ENCODE results near the gene SPRY4.
A peak's percentile ranks its signal among the peaks of the same experiment; 100 is the strongest.

The SPRY4 gene

GRCh38 chr5:142356716-142357468 lies 32.1 kb upstream of the SPRY4 start:
- H3K4me2 ChIP-seq (ENCODE audit: insufficient read depth, low read length, poor library complexity, severe bottlenecking), result peak overlapping the region; percentile 72
- H4K91ac ChIP-seq (ENCODE audit: low read depth, low read length, poor library complexity), result peak overlapping the region; percentile 35
- peak overlapping the region; percentile 55 for H2BK15ac ChIP-seq (ENCODE audit: low read length)
- no peak overlapping the region for H3K23ac ChIP-seq (ENCODE audit: low read depth, low read length, poor library complexity)
- no peak overlapping the region for H4K8ac ChIP-seq (ENCODE audit: low read depth, low read length)
- no peak overlapping the region for H3K4ac ChIP-seq (ENCODE audit: low read length)
- H3K36me3 ChIP-seq (replicated peaks in 1 of 2; ENCODE audit: control insufficient read depth in 2 of 2, insufficient read depth in 2 of 2, low read length in 2 of 2), result no peaks in the 10 kb centered on the region
- peak overlapping the region; percentile 86 for H3K27ac ChIP-seq (replicated peaks; ENCODE audit: low read length)
- no peaks in the 10 kb centered on the region for H3K27me3 ChIP-seq (ENCODE audit: control insufficient read depth in 3 of 3, insufficient read depth in 3 of 3, low read depth in 1 of 3, low read length in 3 of 3)
- H3K4me3 ChIP-seq (ENCODE audit: low read length in 2 of 2), result peak overlapping the region; percentile 46 to 78
- DNase-seq (ENCODE audit: low spot score), result peak; percentile 69
- peak overlapping the region; percentile 53 for H2BK120ac ChIP-seq (ENCODE audit: low read depth, low read length)
- peak overlapping the region; percentile 9 for H2AK5ac ChIP-seq (ENCODE audit: low read depth, low read length)
- H3K79me1 ChIP-seq (ENCODE audit: low read depth, low read length), result no peaks in the 10 kb centered on the region
- H3K4me1 ChIP-seq (ENCODE audit: control insufficient read depth in 2 of 2, insufficient read depth in 1 of 2, low read depth in 1 of 2, low read length in 2 of 2), result peaks cover 13 to 30% of the 10 kb centered on the region in 2 donors
- H2BK12ac ChIP-seq (ENCODE audit: low read length), result peak overlapping the region; percentile 64
- peak overlapping the region; percentile 97 for H3K18ac ChIP-seq (ENCODE audit: low read length)
- no peak overlapping the region for H3K14ac ChIP-seq (ENCODE audit: low read length)
- peak overlapping the region; percentile 31 for H2BK5ac ChIP-seq (ENCODE audit: low read length)
- H3K9me3 ChIP-seq (replicated peaks in 1 of 2; ENCODE audit: control insufficient read depth in 2 of 2, insufficient read depth in 1 of 2, low read depth in 1 of 2, low read length in 2 of 2), result peaks cover 0 to 3% of the 10 kb centered on the region in 2 donors
- peak overlapping the region; percentile 74 for H3K9ac ChIP-seq (ENCODE audit: low read depth, low read length, poor library complexity)
- peak overlapping the region; percentile 97 for H2AFZ ChIP-seq (ENCODE audit: low read length)
- no CpG with 5 or more reads among the region's 82 CpGs for WGBS, 2 donors (ENCODE audit: extremely low coverage in 2 of 2, insufficient read length in 2 of 2, insufficient replicate concordance in 1 of 2)

GRCh38 chr5:142356349-142356715 lies 31.5 kb upstream of the SPRY4 start:
- DNase-seq (ENCODE audit: low spot score), result no peak
- Histone ChIP-seq H3K18ac (ENCODE audit: low read length) (peak overlapping the region; percentile 97), H3K14ac (ENCODE audit: low read length) (no peak overlapping the region), H3K4me3 (ENCODE audit: low read length in 2 of 2) (peak overlapping the region; percentile 46 to 78), H3K79me1 (ENCODE audit: low read depth, low read length) (no peaks in the 10 kb centered on the region), H3K27ac (replicated peaks; ENCODE audit: low read length) (peak overlapping the region; percentile 86), H2BK120ac (ENCODE audit: low read depth, low read length) (peak overlapping the region; percentile 53), H3K4me2 (ENCODE audit: insufficient read depth, low read length, poor library complexity, severe bottlenecking) (peak overlapping the region; percentile 72), H3K36me3 (replicated peaks in 1 of 2; ENCODE audit: control insufficient read depth in 2 of 2, insufficient read depth in 2 of 2, low read length in 2 of 2) (no peaks in the 10 kb centered on the region), H3K4me1 (ENCODE audit: control insufficient read depth in 2 of 2, insufficient read depth in 1 of 2, low read depth in 1 of 2, low read length in 2 of 2) (peaks cover 13 to 30% of the 10 kb centered on the region in 2 donors), H2BK5ac (ENCODE audit: low read length) (peak overlapping the region; percentile 31), H3K4ac (ENCODE audit: low read length) (no peak overlapping the region), H4K8ac (ENCODE audit: low read depth, low read length) (no peak overlapping the region), H2BK15ac (ENCODE audit: low read length) (no peak overlapping the region), H3K23ac (ENCODE audit: low read depth, low read length, poor library complexity) (no peak overlapping the region), H2AK5ac (ENCODE audit: low read depth, low read length) (no peak overlapping the region), H2BK12ac (ENCODE audit: low read length) (no peak overlapping the region), H3K9me3 (replicated peaks in 1 of 2; ENCODE audit: control insufficient read depth in 2 of 2, insufficient read depth in 1 of 2, low read depth in 1 of 2, low read length in 2 of 2) (peaks cover 0 to 3% of the 10 kb centered on the region in 2 donors), H4K91ac (ENCODE audit: low read depth, low read length, poor library complexity) (no peak overlapping the region), H3K9ac (ENCODE audit: low read depth, low read length, poor library complexity) (peak overlapping the region; percentile 74), H3K27me3 (ENCODE audit: control insufficient read depth in 3 of 3, insufficient read depth in 3 of 3, low read depth in 1 of 3, low read length in 3 of 3) (no peaks in the 10 kb centered on the region), H2AFZ (ENCODE audit: low read length) (peak overlapping the region; percentile 97)
- WGBS, 2 donors (ENCODE audit: extremely low coverage in 2 of 2, insufficient read length in 2 of 2, insufficient replicate concordance in 1 of 2), result no CpG with 5 or more reads among the region's 14 CpGs

GRCh38 chr5:142353071-142353472 lies 28.3 kb upstream of the SPRY4 start:
- no peak overlapping the region for H2BK5ac ChIP-seq (ENCODE audit: low read length)
- H3K4ac ChIP-seq (ENCODE audit: low read length), result no peak overlapping the region
- whole genome bisulfite sequencing, 2 donors (ENCODE audit: extremely low coverage in 2 of 2, insufficient read length in 2 of 2, insufficient replicate concordance in 1 of 2), result no CpG with 5 or more reads among the region's 4 CpGs
- H3K9me3 ChIP-seq (replicated peaks in 1 of 2; ENCODE audit: control insufficient read depth in 2 of 2, insufficient read depth in 1 of 2, low read depth in 1 of 2, low read length in 2 of 2), result peaks cover 0 to 3% of the 10 kb centered on the region in 2 donors
- H4K91ac ChIP-seq (ENCODE audit: low read depth, low read length, poor library complexity), result no peak overlapping the region
- H3K14ac ChIP-seq (ENCODE audit: low read length), result no peak overlapping the region
- no peak overlapping the region for H3K18ac ChIP-seq (ENCODE audit: low read length)
- no peak overlapping the region for H2BK120ac ChIP-seq (ENCODE audit: low read depth, low read length)
- H3K27me3 ChIP-seq (ENCODE audit: control insufficient read depth in 3 of 3, insufficient read depth in 3 of 3, low read depth in 1 of 3, low read length in 3 of 3), result no peaks in the 10 kb centered on the region
- H3K23ac ChIP-seq (ENCODE audit: low read depth, low read length, poor library complexity), result no peak overlapping the region
- H2AFZ ChIP-seq (ENCODE audit: low read length), result no peak overlapping the region
- H3K4me2 ChIP-seq (ENCODE audit: insufficient read depth, low read length, poor library complexity, severe bottlenecking), result no peak overlapping the region
- H3K79me1 ChIP-seq (ENCODE audit: low read depth, low read length), result no peaks in the 10 kb centered on the region
- peaks cover 4 to 13% of the 10 kb centered on the region in 2 donors for H3K4me1 ChIP-seq (ENCODE audit: control insufficient read depth in 2 of 2, insufficient read depth in 1 of 2, low read depth in 1 of 2, low read length in 2 of 2)
- no peak overlapping the region for H3K9ac ChIP-seq (ENCODE audit: low read depth, low read length, poor library complexity)
- no peak overlapping the region for H3K4me3 ChIP-seq (ENCODE audit: low read length in 2 of 2)
- no peak for DNase-seq (ENCODE audit: low spot score)
- H2AK5ac ChIP-seq (ENCODE audit: low read depth, low read length), result no peak overlapping the region
- no peak overlapping the region for H2BK12ac ChIP-seq (ENCODE audit: low read length)
- H3K36me3 ChIP-seq (replicated peaks in 1 of 2; ENCODE audit: control insufficient read depth in 2 of 2, insufficient read depth in 2 of 2, low read length in 2 of 2), result no peaks in the 10 kb centered on the region
- H3K27ac ChIP-seq (replicated peaks; ENCODE audit: low read length), result no peak overlapping the region
- no peak overlapping the region for H2BK15ac ChIP-seq (ENCODE audit: low read length)
- H4K8ac ChIP-seq (ENCODE audit: low read depth, low read length), result no peak overlapping the region

GRCh38 chr5:142350021-142350420 lies 25.2 kb upstream of the SPRY4 start:
- H2AK5ac ChIP-seq (ENCODE audit: low read depth, low read length), result no peak overlapping the region
- peaks cover 0 to 2% of the 10 kb centered on the region in 2 donors for H3K36me3 ChIP-seq (replicated peaks in 1 of 2; ENCODE audit: control insufficient read depth in 2 of 2, insufficient read depth in 2 of 2, low read length in 2 of 2)
- H4K91ac ChIP-seq (ENCODE audit: low read depth, low read length, poor library complexity), result no peak overlapping the region
- no peak overlapping the region for H4K8ac ChIP-seq (ENCODE audit: low read depth, low read length)
- no peak overlapping the region for H2BK12ac ChIP-seq (ENCODE audit: low read length)
- no peak for DNase-seq (ENCODE audit: low spot score)
- H3K9me3 ChIP-seq (replicated peaks in 1 of 2; ENCODE audit: control insufficient read depth in 2 of 2, insufficient read depth in 1 of 2, low read depth in 1 of 2, low read length in 2 of 2), result peaks cover 0 to 13% of the 10 kb centered on the region in 2 donors
- H2BK15ac ChIP-seq (ENCODE audit: low read length), result no peak overlapping the region
- H3K14ac ChIP-seq (ENCODE audit: low read length), result no peak overlapping the region
- no peaks in the 10 kb centered on the region for H3K27me3 ChIP-seq (ENCODE audit: control insufficient read depth in 3 of 3, insufficient read depth in 3 of 3, low read depth in 1 of 3, low read length in 3 of 3)
- H2AFZ ChIP-seq (ENCODE audit: low read length), result no peak overlapping the region
- no peak overlapping the region for H3K4ac ChIP-seq (ENCODE audit: low read length)
- no peak overlapping the region for H3K27ac ChIP-seq (replicated peaks; ENCODE audit: low read length)
- H3K79me1 ChIP-seq (ENCODE audit: low read depth, low read length), result no peaks in the 10 kb centered on the region
- no peak overlapping the region for H3K23ac ChIP-seq (ENCODE audit: low read depth, low read length, poor library complexity)
- no peak overlapping the region for H3K4me3 ChIP-seq (ENCODE audit: low read length in 2 of 2)
- no peak overlapping the region for H3K4me2 ChIP-seq (ENCODE audit: insufficient read depth, low read length, poor library complexity, severe bottlenecking)
- no peak overlapping the region for H2BK5ac ChIP-seq (ENCODE audit: low read length)
- H3K4me1 ChIP-seq (ENCODE audit: control insufficient read depth in 2 of 2, insufficient read depth in 1 of 2, low read depth in 1 of 2, low read length in 2 of 2), result peaks cover 0 to 7% of the 10 kb centered on the region in 2 donors
- H3K18ac ChIP-seq (ENCODE audit: low read length), result no peak overlapping the region
- no peak overlapping the region for H3K9ac ChIP-seq (ENCODE audit: low read depth, low read length, poor library complexity)
- no peak overlapping the region for H2BK120ac ChIP-seq (ENCODE audit: low read depth, low read length)
